Vagina (tissue), 2 donors: Measurements from ENCODE around the gene PLEKHM1. TPM values are rescaled to one million over a fixed set of nuclear protein-coding genes. Genes with fewer than 3 reads are reported as not detected.
"Not testable (repeated sequence)": the region's sequence is repeated elsewhere in the genome, so short reads cannot be mapped to it uniquely, and the experiment has no call there.

Experiments used
- DNase-seq, 2 donors: peaks; one replicate each; pipeline ENCODE4 v3.0.0-alpha.2; 2017; ENCODE audit errors: extremely low spot score in 2 of 2
- H3K27ac ChIP-seq: fragments of 200-600 bp; sonication (generic); one replicate; pipeline ENCODE4 v1.5.1; 2019
- H3K27me3 ChIP-seq: fragments of 200-600 bp; sonication (generic); one replicate; pipeline ENCODE4 v1.5.1; 2019
- H3K36me3 ChIP-seq, 2 donors: fragments of 200-600 bp; sonication (generic); one replicate each; pipeline ENCODE4 v1.5.1; 2017 to 2019
- H3K4me1 ChIP-seq: fragments of 200-600 bp; sonication (generic); one replicate; pipeline ENCODE4 v1.5.1; 2019
- H3K4me3 ChIP-seq, 2 donors: fragments of 200-600 bp; sonication (generic); 1 replicate in 1 of 2; 2 replicates in 1 of 2; pipeline ENCODE4 v1.5.1; 2016 to 2019
- H3K9me3 ChIP-seq: fragments of 200-600 bp; sonication (generic); one replicate; pipeline ENCODE4 v1.5.1; 2019
- POLR2A ChIP-seq, 2 donors: fragments of 450-650 bp; IDR thresholded peaks; one replicate each; pipeline ENCODE4 v1.6.1; 2017; ENCODE audit warnings: antibody characterized with exemption in 2 of 2, mild to moderate bottlenecking in 2 of 2, moderate library complexity in 2 of 2
- POLR2AphosphoS5 ChIP-seq, 2 donors: sonication (generic); formaldehyde crosslinking; IDR thresholded peaks; one replicate each; pipeline ENCODE4 v1.9.0; 2017; ENCODE audit warnings: antibody characterized with exemption in 2 of 2, mild to moderate bottlenecking in 2 of 2, low read depth in 1 of 2; ENCODE audit not compliant: insufficient read depth in 1 of 2
- intact Hi-C: fragments of 100-400 bp; cut with DNase I; formaldehyde crosslinking; loops from one replicate; pipeline ENCODE4 v1.15.1; 2023
- total RNA-seq: library from RNA; depleted of rRNA; stranded (reverse); fragments of >200 nt; gene quantifications from one replicate; pipeline ENCODE4 v1.2.3, GENCODE V29; 2016

PLEKHM1 gene
- total RNA-seq: 93.1 TPM

DNA sequence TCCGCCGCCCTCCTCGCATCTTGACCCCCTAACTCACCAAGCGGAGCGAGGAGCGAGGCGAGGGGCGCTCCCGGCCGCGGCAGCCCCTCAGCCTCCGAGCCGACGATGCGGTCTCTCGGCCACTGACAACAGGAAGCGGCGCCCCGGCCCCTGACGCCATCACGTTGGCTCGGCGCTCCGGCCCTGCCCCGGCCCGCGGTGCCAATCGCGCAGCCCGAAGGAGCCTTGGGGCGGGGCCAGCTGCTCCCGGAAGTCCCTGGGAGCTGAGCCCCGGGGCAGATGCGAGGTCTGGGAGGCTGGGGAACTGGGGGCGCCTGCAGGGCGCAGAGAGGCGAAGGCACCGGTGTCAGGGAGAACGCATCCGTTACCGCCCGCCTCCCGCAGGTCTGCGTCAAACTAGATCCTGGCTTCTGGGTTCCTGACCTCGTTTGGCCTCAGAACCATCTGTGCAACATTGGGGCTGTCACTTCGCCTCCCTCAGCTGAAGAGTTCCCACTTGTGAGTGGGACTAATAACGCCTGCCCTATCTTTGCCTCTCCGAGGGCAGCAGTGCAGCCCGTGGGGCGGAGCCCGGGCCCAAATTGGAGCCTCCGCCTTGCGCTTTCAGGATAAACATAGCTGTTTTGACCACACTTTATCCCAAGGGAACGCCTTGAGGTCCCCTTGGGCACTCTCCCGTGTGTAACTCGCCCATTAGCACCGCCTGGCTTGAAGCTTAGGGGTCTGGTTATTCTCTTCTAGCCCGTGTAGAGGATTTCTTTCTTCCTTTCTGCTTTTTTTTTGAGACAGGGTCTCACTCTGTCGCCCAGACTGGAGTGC, at the start of gene PLEKHM1:
PLEKHM1 (minus strand) TSS at position 107 of the 819 bp plus-strand sequence. CDS start 8,237 bp downstream, outside the sequence.
- H3K9me3 ChIP-seq, DNase-seq, intact Hi-C loops, H3K27me3 ChIP-seq, H3K36me3 ChIP-seq: not testable (repeated sequence)
- Histone ChIP-seq H3K4me1 (peaks cover 23% of the 10 kb centered on the region), H3K27ac (peak within 1 kb of the TSS; percentile 92), H3K4me3 (peak within 1 kb of the TSS; percentile 78 to 80)
- TF ChIP-seq POLR2AphosphoS5 (IDR thresholded peaks at IDR 0.05; ENCODE audit: insufficient read depth in 1 of 2, low read depth in 1 of 2) (peak in 1 of 2 donors; percentile 78), POLR2A (IDR thresholded peaks at IDR 0.05) (peak in 1 of 2 donors; percentile 80)

DNA sequence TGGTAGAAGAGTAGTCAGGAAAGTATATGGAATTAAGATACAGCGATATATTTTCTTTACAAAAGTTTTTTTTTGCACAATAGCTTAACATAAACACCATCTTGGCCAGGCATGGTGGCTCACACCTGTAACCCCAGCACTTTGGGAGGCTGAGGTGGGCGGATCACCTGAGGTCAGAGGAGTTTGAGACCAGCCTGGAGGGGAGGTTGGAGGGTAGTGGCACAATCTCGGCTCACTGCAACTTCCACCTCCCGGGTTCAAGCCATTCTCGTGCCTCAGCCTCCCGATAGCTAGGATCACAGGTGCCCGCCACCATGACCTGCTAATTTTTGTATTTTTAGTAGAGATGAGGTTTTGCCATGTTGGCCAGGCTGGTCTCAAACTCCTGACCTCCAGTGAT, 47.6 kb upstream of the PLEKHM1 start:
- DNase-seq, H3K4me3 ChIP-seq, H3K36me3 ChIP-seq, intact Hi-C loops, H3K27ac ChIP-seq, H3K9me3 ChIP-seq, H3K27me3 ChIP-seq, H3K4me1 ChIP-seq: not testable (repeated sequence)

GRCh38 chr17:45506072-45506471, 15.6 kb upstream of the PLEKHM1 start:
- H3K27me3 ChIP-seq, H3K9me3 ChIP-seq, H3K27ac ChIP-seq, DNase-seq, H3K36me3 ChIP-seq, intact Hi-C loops, H3K4me3 ChIP-seq, H3K4me1 ChIP-seq: not testable (repeated sequence)

GRCh38 chr17:45505183-45505582, 14.7 kb upstream of the PLEKHM1 start:
- H3K4me3 ChIP-seq, intact Hi-C loops, H3K36me3 ChIP-seq, H3K4me1 ChIP-seq, H3K27ac ChIP-seq, DNase-seq, H3K27me3 ChIP-seq, H3K9me3 ChIP-seq: not testable (repeated sequence)

GRCh38 chr17:45501092-45501707, 10.7 kb upstream of the PLEKHM1 start:
- H3K27me3 ChIP-seq, H3K36me3 ChIP-seq, H3K4me1 ChIP-seq, H3K27ac ChIP-seq, H3K4me3 ChIP-seq, intact Hi-C loops, DNase-seq, H3K9me3 ChIP-seq: not testable (repeated sequence)

GRCh38 chr17:45500478-45500877, 10.0 kb upstream of the PLEKHM1 start:
- H3K27ac ChIP-seq, H3K27me3 ChIP-seq, intact Hi-C loops: not testable (repeated sequence)

DNA sequence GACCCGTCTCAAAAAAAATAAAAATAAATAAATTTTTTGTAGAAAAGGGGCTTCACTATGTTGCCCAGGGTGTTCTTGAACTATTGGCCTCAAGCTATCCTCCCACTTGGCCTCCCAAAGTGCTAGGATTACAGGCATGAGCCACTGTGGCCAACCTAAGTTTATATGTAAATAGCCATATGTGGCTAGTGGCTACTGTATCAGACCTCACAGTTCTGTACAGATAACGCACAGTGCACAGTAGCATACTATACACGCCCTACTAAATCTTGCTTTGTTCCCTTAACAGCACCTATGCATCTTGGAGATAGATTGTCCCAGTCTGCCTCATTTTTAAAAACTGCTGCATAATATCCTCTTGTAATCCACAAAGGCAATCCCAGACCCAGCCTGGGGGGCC, 8.7 kb upstream of the PLEKHM1 start:
- H3K9me3 ChIP-seq, intact Hi-C loops, H3K27me3 ChIP-seq, H3K4me1 ChIP-seq, H3K4me3 ChIP-seq, H3K27ac ChIP-seq, DNase-seq, H3K36me3 ChIP-seq: not testable (repeated sequence)

More at GRCh38 chr17:45500478-45500877, 10.0 kb upstream of the PLEKHM1 start:
- not testable (repeated sequence) for H3K4me1 ChIP-seq, H3K9me3 ChIP-seq, DNase-seq, H3K4me3 ChIP-seq, H3K36me3 ChIP-seq

DNA sequence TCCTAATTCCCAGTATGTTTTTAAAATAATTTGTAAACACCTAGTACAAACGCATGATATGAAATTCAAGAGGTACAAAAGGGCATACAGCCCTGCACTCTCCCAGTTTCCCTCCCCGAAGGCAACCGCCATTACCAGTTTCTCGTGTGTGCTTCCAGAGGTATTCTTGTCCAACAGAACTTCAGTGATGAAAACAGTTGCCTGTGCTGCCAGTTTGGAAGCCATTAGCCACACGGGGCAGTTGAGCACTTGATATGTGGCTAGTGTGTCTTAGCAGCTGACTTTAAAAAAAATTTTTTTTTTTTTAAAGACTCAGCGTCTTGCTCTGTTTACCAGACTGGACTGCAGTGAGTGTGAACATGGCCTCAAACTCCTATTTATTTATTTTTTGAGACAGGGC, 7.9 kb upstream of the PLEKHM1 start:
- H3K4me1 ChIP-seq, H3K9me3 ChIP-seq, H3K4me3 ChIP-seq, H3K27ac ChIP-seq, H3K36me3 ChIP-seq, H3K27me3 ChIP-seq, DNase-seq, intact Hi-C loops: not testable (repeated sequence)

- H3K4me1 ChIP-seq, H3K27ac ChIP-seq, H3K27me3 ChIP-seq, H3K36me3 ChIP-seq, H3K9me3 ChIP-seq, intact Hi-C loops, H3K4me3 ChIP-seq, DNase-seq: not testable (repeated sequence)
Measured at GRCh38 chr17:45497449-45497848, 6.9 kb upstream of the PLEKHM1 start.

GRCh38 chr17:45496507-45496906, 6.0 kb upstream of the PLEKHM1 start:
- intact Hi-C loops, DNase-seq, H3K4me3 ChIP-seq: not testable (repeated sequence)

DNA sequence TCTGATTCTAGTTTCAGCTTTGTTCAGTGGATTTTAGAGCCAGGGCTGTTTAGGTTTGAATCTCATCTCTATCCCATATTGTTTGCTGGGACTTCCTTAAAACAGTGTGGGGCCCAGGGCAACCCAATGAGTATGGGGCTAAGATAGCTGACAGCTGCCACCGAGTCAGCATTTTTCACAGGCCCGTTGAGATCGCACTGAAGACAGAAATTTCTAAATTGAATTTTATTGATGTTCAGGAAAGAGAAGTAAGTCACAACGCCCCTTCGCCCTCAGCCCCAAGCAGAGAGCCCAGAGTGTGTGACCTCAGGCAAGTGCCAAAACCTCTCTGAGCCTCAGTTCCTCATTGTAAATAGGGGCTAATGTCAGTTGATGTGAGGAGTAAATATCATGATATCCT, 4.0 kb upstream of the PLEKHM1 start:
- intact Hi-C loops, H3K9me3 ChIP-seq, DNase-seq, H3K4me3 ChIP-seq, H3K4me1 ChIP-seq, H3K27me3 ChIP-seq, H3K36me3 ChIP-seq, H3K27ac ChIP-seq: not testable (repeated sequence)

More at GRCh38 chr17:45496507-45496906, 6.0 kb upstream of the PLEKHM1 start:
- not testable (repeated sequence) for H3K27ac ChIP-seq, H3K4me1 ChIP-seq, H3K9me3 ChIP-seq, H3K27me3 ChIP-seq, H3K36me3 ChIP-seq

- DNase-seq, H3K9me3 ChIP-seq, H3K4me3 ChIP-seq, intact Hi-C loops, H3K27ac ChIP-seq, H3K27me3 ChIP-seq, H3K36me3 ChIP-seq: not testable (repeated sequence)
- H3K4me1 ChIP-seq: peaks cover 23% of the 10 kb centered on the region
Measured at GRCh38 chr17:45492156-45492555, 1.6 kb upstream of the PLEKHM1 start.

DNA sequence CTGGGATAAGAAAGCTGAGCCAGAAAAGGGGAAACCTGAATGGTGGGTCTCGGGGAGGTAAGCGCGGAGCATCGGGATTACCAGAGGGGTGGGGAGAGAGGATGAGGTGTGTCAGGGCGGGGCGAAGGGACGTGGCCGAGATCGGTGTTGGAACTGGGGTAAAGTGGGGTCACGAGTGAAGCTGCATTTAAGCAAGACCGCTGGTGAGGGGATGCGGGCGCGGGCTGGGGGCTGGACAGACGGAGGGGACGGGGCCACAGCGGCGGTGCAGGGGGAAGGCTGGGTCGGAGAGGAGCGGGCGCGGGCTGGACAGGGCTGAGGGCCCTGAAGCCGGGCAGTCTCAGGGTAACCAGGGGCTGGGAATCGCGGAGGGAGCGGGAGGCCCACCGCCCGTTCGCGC, 323 bp downstream of the PLEKHM1 start:
- H3K27me3 ChIP-seq, intact Hi-C loops, H3K9me3 ChIP-seq, DNase-seq, H3K36me3 ChIP-seq: not testable (repeated sequence)
- Histone ChIP-seq H3K27ac (peak overlapping the region; percentile 92), H3K4me3 (peak overlapping the region; percentile 78 to 80), H3K4me1 (peaks cover 23% of the 10 kb centered on the region)
